SIG-M5 treated with dmso at 0.1 percent for 504 hours (cell line): ENCODE data around the gene TANGO2.
A peak's percentile ranks its signal among the peaks of the same experiment; 100 is the strongest.

Experiments
- DNase-seq: peaks from one replicate; lab custom pipeline; 2025; ENCODE audit not compliant: unreplicated experiment; lab: John Stamatoyannopoulos, UW

Gene TANGO2

GRCh38 chr22:20011123-20011992 lies 9.6 kb upstream of the TANGO2 start:
- no peak for DNase-seq

- DNase-seq: no peak
These were observed 8.7 kb upstream of the TANGO2 start for GRCh38 chr22:20011993-20012740.

- DNase-seq: no peak
These were observed 8.1 kb upstream of the TANGO2 start for GRCh38 chr22:20012741-20013331.

DNA sequence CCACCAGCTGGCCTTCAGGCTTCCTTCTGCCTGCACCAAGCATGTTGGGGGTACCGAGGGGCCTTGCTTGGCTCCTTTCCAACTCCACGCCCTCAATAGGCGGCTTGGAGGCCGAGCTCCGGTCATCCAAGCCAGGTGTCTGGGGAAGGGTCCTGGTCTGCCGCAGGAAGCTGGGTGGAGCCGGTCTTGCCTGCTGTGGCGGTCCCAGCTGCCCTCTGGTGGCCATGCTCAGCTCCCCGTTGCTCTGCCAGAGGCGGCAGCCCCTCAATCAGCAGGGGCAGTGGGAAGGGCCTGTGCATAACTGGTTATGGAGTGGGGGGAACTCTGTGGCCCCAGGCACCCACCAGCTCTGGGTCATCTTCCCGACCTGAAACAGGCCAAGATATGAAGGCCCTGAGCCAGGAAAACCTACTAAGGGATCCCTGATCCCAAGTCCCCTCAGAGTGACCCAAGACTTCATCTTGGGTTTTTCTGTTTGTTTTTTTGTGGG lies 7.5 kb upstream of the TANGO2 start:
- no peak for DNase-seq

DNA sequence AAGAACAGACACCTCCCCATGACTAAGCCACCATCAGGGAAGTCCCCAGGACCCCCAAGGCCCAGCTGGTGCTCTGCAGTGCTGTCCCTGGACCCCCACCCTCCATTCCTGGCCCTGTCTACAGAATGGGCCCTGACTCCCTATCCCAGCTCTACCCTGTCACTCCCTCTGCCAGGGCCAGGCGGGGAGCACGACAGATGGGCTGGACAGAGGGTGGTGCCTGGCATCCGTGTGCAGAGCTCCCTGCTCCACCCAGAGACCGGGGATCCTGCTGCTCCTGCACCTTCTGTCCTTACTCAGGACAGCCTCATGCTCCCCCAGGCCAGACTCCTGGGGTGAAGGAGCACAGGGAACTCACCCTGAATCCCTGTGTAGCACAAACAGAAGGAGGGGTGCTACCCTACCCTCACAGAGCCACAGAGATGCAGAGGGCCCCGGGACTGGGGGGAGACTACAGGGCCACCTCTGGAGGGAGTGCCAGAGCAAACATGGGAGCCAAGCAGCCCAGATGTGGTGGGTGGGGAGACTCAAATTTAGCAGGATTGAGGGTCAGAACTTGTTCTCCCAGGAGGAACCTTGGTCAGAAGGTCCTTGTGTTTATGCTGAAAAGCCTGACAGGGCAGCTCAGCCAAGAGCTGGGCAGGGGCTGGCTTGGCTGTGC lies 6.3 kb upstream of the TANGO2 start:
- DNase-seq: no peak

DNA sequence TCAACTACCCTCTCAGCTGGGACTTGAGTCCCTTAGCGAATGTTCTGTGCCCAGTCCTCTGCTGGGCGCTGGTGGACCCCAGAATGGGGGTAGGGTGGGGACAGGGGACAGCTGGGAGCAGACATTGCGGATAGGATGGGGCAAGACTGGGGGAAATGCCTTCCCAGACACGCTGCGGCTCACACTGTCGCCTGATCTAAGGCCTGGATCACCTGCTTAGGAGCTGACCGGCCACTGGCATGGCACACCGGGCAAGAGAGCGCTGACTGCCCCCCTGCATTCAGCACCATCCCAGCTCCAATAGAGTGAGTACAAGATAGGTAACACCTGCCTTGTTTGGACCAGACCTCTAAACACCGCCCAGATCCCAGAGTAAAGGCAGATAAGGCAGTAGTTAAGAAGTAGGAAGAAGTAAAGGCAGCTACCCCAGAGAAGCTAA lies 5.7 kb upstream of the TANGO2 start:
- DNase-seq: no peak

GRCh38 chr22:20015971-20016733 lies 4.8 kb upstream of the TANGO2 start:
- DNase-seq: no peak

DNA sequence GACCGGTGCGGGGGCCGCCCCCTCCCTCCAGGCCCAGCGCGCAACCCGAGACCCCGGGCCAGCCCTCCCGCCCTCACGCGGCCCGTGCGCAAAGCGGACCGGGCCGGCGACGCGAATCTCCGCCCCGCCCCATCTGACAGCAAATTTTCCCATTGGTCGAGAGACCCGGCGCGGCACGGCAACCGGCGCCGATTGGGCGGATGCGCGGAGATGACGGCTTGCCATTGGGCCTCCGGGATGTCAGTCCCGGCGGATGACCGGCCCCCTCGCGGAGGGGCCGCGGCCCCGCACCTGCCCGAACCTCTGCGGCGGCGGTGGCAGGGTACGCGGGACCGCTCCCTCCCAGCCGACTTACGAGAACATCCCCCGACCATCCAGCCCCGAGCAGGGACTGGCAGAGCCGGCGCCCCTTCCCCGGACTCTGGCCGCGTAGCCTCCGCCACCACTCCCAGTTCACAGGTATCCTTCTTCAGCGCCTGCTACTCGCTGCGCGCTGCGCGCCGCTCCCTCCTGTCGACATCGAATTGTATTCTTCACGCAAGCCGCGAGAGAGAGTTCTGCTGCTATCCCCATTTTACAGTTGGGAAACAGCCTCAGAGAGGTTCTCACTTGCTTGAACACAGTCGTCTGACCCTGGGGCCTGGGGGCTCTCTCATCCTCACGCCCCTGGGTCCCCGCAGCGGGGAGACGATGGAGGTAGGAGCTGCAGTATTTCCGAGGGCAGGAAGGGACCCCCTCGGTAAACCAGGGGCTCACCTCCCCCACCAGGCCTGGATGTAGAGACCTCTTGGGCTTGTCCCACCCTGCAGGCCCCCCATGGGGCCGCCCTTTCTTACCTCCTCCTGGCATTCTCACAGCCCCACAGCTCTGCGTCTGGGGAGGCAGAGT lies 3.9 kb upstream of the TANGO2 start, which contains the start of gene ARVCF:
ARVCF (minus strand) TSS at position 90 of the 888 bp plus-strand sequence. CDS start 26,029 bp downstream, outside the sequence.
- peak; percentile 60 for DNase-seq

DNA sequence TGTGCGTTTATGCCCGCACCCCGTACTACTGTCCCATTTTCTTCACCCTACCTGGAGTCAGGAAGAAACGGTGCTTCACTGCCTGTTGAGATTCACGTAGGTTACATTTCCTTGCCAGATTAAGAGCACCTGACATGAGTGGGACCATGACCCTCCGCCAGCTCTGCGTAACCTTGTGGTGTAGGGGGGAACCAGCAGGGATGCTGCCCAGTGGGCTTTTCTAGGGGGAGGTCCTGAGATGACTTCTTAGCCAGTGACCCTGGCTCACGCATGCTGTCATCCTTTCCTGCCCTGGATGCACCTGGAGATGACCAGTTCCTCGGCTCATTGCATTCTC lies 3.3 kb upstream of the TANGO2 start:
- DNase-seq: no peak

GRCh38 chr22:20018001-20018400 lies 2.9 kb upstream of the TANGO2 start:
- DNase-seq: no peak

DNA sequence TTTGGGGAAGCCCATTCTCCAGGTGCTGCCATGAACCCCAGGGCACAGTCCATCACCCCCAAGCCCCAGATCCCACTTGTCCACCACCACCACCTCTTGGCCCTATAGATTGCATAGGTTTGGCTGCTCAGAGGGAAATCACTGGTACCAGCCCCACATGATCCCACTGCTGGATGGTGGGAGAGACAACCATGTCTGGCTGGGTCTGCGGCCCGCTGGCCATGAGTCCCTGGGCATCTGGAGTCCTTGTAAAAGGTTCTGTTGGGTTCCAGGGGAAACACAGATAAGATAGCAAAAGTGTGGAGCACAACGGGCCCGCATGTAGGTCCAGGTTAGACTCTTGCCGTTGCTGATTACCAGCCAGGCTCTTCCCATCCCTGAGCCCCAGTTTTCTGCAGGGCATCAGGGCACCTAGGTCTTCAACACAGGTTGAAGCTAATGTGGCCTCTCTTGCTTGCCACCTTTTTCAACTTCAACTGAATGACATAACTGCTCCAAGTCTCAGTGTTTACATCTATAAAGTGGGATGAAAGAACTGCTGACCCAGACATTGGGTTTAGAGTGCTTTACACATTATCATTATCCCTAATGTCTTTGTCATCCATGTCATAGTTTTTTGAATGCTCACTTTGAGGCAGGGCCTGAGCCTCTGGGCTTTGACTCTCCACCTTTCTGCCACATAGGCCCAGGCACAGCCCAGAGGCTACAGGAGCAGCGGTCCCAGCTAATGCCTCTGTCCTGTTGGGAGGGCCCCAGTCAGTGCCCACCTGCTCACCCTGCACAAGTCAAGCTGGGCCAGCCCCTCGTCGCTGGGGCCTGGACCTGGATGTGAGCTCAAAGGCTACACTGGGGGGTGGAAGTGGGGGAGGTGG lies 1.0 kb upstream of the TANGO2 start:
- DNase-seq: no peak

DNA sequence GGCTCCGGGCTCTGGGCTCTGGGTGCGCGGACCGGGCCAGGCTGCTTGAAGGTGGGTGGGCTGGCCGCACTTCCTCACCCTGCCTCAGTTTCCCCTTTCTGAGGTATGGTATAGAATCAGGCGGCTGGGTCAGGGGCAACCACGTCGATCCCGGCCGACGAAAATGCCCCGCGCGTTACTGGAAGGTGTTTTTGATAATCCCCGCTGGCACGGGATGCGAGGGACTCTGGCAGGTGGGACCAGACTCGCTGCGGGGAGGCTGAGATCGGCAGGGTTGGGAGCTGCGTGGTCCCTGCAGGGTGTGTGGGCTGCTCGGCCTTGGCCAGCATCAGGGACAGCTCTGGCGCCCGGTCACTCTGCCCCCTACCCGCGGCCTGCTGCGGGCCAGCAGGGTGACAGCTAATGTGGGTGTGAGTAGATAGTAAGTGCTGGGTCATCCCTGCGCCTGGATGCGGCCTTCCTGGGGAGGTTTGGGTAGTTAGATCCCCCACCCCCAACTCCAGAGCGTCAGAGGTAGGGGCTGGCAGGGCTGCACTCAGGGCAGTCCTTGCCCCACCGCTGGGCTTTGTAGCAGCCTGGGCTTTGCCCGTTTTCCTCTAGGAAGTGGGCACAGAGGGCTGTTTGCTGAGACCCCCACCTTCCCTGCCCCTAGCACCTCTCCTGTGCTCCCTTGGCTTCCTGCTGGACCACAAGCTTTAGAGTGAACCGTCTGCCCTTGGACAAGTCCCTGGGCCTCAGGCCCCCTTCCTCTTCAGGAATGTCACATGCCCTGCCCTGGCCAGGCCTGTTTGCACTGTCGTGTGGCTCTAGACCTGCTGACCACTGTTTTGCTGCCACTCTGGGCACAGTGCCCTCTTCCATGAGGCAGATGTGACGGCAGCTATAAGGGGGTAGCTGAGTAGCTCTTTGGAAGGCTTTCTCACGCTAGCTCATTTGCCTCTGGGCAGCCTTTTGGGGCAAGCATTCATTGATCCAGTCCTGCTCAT lies 579 bp downstream of the TANGO2 start:
- no peak for DNase-seq

GRCh38 chr22:20022231-20022977 lies 1.5 kb downstream of the TANGO2 start:
- no peak for DNase-seq

DNA sequence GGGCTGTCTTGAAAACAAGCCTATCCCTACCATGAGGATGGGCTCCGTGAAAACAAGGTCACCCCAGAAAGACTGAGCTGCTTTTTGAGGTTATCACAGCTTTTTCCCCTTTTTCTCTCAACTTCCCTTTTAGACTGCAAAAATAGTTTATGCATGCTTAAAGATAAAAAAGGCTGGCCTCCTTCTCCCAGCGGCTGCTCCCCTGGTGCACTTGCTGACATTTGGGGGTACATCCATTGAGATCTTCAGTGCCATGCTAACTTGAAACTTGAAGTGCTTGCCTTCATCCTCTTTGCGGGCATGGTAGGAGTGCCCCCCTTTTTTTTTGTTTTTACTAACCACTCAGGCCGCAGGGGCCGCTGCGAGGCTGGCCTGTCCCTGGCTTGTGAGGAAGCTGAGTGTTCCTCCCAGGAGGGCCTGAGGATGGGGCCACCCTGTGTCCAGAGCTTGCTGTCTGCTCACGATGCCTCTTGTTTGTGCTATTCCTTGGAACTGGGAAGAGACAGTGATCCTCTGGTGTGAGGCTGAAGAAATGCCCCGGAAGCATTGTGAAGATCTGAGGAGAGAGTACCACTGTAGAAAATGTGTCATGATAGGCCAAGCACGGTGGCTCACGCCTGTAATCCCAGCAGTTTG lies 2.2 kb downstream of the TANGO2 start:
- DNase-seq: no peak

DNA sequence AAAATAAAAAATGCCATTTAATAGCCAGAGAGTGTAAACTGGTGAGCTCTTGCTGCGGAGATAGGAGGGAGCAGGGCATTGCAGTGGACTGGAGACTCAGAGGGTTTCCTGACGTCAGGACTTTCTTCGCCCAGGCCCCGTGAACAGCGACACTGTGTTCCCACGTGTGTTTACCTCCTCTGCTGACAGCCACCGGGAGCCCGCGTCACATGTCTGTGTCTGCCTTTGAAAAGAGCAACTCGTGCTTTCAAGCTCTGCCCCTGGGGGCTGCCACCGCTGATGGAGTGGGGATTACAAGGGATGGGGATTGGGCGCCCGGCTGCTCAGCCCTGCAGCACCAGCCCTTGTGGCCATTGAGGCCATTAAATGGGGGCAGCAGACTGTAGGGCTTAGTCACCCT lies 3.3 kb downstream of the TANGO2 start:
- no peak for DNase-seq
